ENCODE data around the gene RBM33.

The RBM33 gene

DNA sequence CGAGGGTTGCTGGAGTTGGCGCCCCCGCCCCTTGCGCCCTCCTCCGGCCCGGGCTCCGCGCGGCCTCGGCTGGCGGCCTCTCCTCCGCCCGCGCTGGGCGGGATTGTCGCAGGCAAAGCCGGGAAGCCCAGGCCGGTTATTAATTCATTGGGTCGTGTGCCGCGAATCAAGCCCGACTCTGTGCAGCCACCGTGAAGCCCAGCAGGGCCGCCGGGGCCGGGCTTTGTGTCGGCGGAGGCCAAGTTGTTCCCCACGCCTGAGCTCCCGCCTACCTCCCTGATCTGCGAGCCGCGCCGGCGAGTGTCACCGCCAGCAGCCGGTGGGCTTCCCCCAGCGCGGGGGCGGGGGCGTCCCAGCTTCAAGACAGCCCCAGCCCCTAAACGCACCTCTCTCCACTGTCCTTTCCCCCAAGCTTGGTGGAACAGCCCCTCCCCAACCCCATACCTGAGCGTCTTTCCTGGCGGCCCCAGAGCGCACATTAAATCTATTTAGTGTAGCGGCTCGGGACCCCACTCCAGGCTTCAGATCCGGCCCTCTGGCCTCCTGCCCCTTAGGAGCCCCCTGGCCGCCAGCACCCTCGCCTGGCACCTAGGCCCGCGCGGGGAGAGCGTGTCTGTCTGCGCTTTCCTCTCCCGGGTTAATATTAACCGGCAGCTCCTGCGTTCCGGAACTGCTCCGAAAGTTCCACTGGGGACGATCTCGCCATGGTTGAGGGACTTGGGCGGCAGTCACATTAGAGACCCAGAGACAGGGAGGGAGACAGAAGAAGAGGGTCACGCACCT, 164.3 kb downstream of the RBM33 start:
- Histone ChIP-seq H3K4me3 (ENCODE audit: low read length) (peak overlapping the region; percentile 47), H3K4me1 (ENCODE audit: control insufficient read depth, insufficient read depth, low read length) (peaks cover 20% of the 10 kb centered on the region), H3K9ac (ENCODE audit: low read length) (no peak overlapping the region), H3K36me3 (ENCODE audit: control insufficient read depth, insufficient read depth, low read length, severe bottlenecking) (no peaks in the 10 kb centered on the region), H3K9me3 (ENCODE audit: control insufficient read depth, low read length) (no peaks in the 10 kb centered on the region), H3K27me3 (replicated peaks; ENCODE audit: control insufficient read depth, insufficient read depth, low read length) (peaks cover 56% of the 10 kb centered on the region)
- DNase-seq (ENCODE audit: low read depth), result no peak

DNA sequence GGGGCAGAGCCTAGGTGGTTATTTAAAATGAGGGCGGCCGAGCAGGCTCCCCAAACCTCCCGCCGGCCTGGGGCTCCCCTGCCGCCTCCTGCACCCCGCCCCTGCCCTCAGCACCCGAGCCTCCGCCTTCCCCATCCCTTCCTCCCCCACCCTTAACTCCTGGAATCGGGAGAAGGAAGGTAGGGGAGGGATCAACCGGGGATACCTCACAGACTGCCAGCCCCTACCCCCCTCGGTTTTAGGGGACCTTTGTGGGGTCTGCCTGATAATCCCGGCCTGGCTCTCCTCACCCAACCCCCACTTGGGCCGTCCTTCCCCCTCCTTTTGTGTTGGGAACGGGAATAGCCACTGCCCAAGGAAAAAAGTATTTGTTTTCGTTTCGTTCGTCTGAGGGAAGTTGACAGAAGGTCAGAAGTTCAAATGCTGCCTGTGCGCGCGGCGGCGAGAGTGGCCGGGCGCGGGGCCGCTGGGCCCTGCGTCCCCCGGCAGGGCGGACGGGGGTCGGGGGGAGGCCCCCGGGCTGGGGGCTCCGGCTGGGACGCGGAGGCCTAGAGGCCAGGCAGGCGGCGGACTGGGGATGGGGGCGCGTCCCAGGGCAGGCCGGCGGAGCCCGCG, 165.0 kb downstream of the RBM33 start:
- H3K9me3 ChIP-seq (ENCODE audit: control insufficient read depth, low read length), result no peaks in the 10 kb centered on the region
- no peak for DNase-seq (ENCODE audit: low read depth)
- no peak overlapping the region for H3K9ac ChIP-seq (ENCODE audit: low read length)
- H3K4me1 ChIP-seq (ENCODE audit: control insufficient read depth, insufficient read depth, low read length), result peaks cover 20% of the 10 kb centered on the region
- H3K36me3 ChIP-seq (ENCODE audit: control insufficient read depth, insufficient read depth, low read length, severe bottlenecking), result no peaks in the 10 kb centered on the region
- peaks cover 61% of the 10 kb centered on the region for H3K27me3 ChIP-seq (replicated peaks; ENCODE audit: control insufficient read depth, insufficient read depth, low read length)
- peak overlapping the region; percentile 47 for H3K4me3 ChIP-seq (ENCODE audit: low read length)

DNA sequence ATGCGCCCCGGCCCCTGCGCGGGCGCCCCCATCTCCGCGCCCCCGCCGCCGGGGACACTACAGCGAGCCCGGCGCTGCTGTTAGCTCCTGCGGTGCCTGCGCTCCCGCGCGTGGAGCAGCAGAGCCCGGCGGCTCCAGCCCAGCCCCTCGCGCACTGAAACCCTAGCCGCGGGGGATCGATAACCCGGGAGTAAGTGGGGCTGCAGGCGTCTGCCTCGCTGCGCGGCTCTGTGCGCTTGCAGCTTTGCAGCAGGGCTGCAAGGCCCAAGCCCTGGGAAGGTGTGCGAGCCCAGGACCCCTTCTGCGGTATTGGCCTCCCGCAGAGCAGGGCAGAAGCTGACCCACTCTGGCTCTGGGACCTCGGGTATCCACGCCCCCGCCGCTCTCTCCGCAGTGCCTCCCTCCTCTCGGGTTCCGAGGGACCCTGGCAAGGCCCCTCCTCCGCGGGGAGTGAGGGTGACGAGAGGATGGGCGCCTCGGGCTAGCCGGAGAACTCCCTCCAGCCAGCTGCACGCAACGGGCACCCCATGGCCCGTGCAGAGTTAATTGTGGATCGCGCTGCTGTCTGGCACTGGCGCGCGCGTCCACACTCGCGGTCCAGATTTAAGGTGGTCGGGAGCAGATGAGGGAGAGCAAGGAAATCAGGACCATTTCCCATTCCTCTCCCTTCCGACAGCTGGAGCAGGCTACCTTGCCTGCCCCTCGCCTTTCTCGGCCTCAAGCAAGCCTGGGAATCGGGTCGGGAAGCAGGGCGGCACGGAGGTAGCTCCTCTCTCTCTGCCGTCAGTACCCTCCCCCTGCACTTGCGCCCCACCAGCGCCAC, 165.7 kb downstream of the RBM33 start:
- Histone ChIP-seq H3K4me1 (ENCODE audit: control insufficient read depth, insufficient read depth, low read length) (peaks cover 20% of the 10 kb centered on the region), H3K9ac (ENCODE audit: low read length) (no peak overlapping the region), H3K27me3 (replicated peaks; ENCODE audit: control insufficient read depth, insufficient read depth, low read length) (peaks cover 61% of the 10 kb centered on the region), H3K4me3 (ENCODE audit: low read length) (no peak overlapping the region), H3K9me3 (ENCODE audit: control insufficient read depth, low read length) (no peaks in the 10 kb centered on the region), H3K36me3 (ENCODE audit: control insufficient read depth, insufficient read depth, low read length, severe bottlenecking) (no peaks in the 10 kb centered on the region)
- DNase-seq (ENCODE audit: low read depth), result no peak

DNA sequence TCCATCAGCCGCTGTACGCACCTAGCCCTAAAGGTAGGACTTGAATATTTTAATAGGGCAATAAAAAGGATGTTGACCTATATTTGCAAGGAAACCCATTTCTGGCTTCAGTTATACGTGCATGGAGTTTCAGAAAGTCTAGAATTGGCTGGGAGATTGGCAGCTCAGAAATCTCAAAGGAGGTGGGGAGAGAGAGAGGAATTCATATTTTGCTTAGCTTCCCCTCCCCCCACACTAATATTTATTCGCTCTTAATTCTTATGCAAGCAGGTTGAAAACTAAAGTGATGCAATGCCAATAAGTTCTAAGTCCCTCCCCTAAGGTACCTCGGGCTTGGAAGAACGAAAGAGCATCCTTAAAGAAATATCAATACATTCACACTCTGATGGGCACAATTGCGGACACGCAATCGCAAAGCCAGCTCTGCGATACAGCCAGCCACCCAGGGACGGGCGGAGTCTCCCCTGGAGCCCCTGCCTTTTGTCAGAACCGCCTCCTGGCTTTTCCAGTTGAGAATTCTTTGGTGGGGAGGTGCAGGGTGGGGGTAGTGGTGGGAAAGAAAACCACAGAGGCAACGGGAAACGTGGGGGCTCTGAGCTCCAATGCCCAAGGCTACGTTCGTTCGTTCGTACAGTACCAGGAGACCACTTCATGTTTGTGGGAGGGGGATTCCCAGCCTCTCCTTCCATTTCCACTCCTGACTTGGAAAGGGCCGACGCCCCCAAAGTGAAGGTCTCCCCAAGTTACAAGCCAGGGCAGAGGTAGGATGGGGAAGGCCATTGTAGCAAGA, 166.5 kb downstream of the RBM33 start:
- H3K4me1 ChIP-seq (ENCODE audit: control insufficient read depth, insufficient read depth, low read length), result peaks cover 13% of the 10 kb centered on the region
- no peak for DNase-seq (ENCODE audit: low read depth)
- peaks cover 65% of the 10 kb centered on the region for H3K27me3 ChIP-seq (replicated peaks; ENCODE audit: control insufficient read depth, insufficient read depth, low read length)
- H3K9me3 ChIP-seq (ENCODE audit: control insufficient read depth, low read length), result no peaks in the 10 kb centered on the region
- H3K4me3 ChIP-seq (ENCODE audit: low read length), result no peak overlapping the region
- no peak overlapping the region for H3K9ac ChIP-seq (ENCODE audit: low read length)
- no peaks in the 10 kb centered on the region for H3K36me3 ChIP-seq (ENCODE audit: control insufficient read depth, insufficient read depth, low read length, severe bottlenecking)

DNA sequence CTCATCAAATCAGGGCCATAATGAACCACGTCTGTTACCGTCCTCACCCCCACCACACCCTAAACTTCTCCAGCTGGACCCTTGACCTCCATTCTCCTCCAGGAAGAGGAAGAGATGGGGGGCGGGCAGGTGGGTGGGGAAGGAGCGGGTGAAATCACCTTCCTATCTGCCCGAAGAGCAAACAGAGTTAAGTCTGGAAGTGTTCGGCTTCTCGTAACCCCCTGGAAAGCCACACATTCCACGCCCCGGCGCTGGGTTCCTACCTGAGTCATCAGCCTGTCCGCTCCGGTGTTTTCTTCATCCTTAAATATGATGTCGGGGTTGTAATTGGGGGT, 167.1 kb downstream of the RBM33 start:
- peaks cover 12% of the 10 kb centered on the region for H3K4me1 ChIP-seq (ENCODE audit: control insufficient read depth, insufficient read depth, low read length)
- H3K9me3 ChIP-seq (ENCODE audit: control insufficient read depth, low read length), result no peaks in the 10 kb centered on the region
- H3K9ac ChIP-seq (ENCODE audit: low read length), result no peak overlapping the region
- H3K36me3 ChIP-seq (ENCODE audit: control insufficient read depth, insufficient read depth, low read length, severe bottlenecking), result no peaks in the 10 kb centered on the region
- peak overlapping the region; percentile 65 for H3K4me3 ChIP-seq (ENCODE audit: low read length)
- peaks cover 63% of the 10 kb centered on the region for H3K27me3 ChIP-seq (replicated peaks; ENCODE audit: control insufficient read depth, insufficient read depth, low read length)
- DNase-seq (ENCODE audit: low read depth), result no peak

DNA sequence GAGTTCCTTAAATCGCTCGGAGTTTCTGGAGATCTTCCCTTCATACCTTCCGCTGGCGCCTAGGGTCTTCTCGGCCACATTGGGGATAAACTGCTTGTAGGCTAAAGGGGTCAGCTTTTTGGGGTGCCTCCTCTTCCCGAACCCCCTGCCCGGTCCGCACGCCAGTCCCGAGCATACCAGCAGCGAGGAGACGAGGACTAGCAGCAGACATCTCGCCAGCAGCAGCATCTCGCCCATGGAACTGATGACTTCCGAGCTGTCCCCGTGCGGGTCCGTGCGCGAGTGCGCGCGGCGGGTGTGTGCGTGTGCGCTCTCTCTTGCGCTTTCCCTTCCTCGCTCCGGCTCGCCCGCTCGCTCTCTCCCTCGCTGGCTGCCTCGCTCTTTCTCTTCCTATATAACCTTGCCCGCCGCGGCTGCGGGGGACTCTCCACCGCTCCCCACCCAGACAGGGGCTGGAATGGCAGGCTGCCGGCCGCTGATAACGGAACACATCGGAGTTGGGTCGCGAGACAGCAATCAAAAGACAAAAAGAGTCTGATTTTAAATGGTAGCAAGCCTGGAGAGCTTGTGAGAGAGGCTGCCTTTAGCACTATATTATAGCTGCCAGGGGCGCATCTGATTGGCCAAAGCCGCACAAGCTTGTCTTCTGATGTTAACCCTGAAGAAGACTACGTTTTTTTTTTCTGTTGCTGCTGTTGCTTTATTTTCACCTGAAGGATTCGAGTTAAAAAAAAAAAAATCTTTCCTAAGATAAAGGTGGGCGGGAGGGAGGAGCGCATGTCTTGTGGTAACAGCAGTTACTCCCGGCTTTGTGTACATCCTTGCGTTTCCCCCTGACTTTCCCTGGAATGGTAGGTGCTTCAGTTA, 167.7 kb downstream of the RBM33 start, which contains the start of gene SHH:
Gene SHH, minus strand, starts transcription at position 569 of the 867 bp plus-strand sequence. Its CDS starts 341 bp downstream, at position 228.
- Histone ChIP-seq H3K27me3 (replicated peaks; ENCODE audit: control insufficient read depth, insufficient read depth, low read length) (peaks cover 63% of the 10 kb centered on the region), H3K9me3 (ENCODE audit: control insufficient read depth, low read length) (no peaks in the 10 kb centered on the region), H3K4me3 (ENCODE audit: low read length) (peak within 1 kb of the TSS; percentile 65), H3K36me3 (ENCODE audit: control insufficient read depth, insufficient read depth, low read length, severe bottlenecking) (no peaks in the 10 kb centered on the region), H3K9ac (ENCODE audit: low read length) (no peak within 1 kb of the TSS), H3K4me1 (ENCODE audit: control insufficient read depth, insufficient read depth, low read length) (peaks cover 12% of the 10 kb centered on the region)
- DNase-seq (ENCODE audit: low read depth), result peak; percentile 58

DNA sequence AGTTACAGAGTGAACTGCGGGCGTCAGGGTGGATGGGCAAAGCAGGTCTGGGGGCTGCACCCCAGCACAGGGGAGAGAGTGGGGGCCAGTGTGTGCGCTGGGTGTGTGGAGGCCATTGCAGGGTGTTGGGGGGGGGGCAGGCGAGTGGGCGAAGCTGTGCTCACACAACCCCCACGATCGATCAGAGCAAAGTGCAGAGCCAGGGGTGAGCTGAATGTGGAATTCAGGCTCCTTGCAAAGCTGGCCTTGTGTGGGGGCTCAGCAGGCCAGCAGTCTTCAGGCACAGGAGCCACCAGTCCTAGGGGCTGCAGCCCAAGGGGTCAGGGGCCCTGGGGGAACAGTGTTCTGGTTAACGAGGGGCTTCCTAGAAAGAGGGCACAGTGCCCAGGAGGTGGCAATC, 168.7 kb downstream of the RBM33 start:
- no peak overlapping the region for H3K4me3 ChIP-seq (ENCODE audit: low read length)
- H3K4me1 ChIP-seq (ENCODE audit: control insufficient read depth, insufficient read depth, low read length), result peaks cover 9% of the 10 kb centered on the region
- DNase-seq (ENCODE audit: low read depth), result no peak
- no peaks in the 10 kb centered on the region for H3K9me3 ChIP-seq (ENCODE audit: control insufficient read depth, low read length)
- peaks cover 57% of the 10 kb centered on the region for H3K27me3 ChIP-seq (replicated peaks; ENCODE audit: control insufficient read depth, insufficient read depth, low read length)
- H3K9ac ChIP-seq (ENCODE audit: low read length), result no peak overlapping the region
- H3K36me3 ChIP-seq (ENCODE audit: control insufficient read depth, insufficient read depth, low read length, severe bottlenecking), result no peaks in the 10 kb centered on the region

DNA sequence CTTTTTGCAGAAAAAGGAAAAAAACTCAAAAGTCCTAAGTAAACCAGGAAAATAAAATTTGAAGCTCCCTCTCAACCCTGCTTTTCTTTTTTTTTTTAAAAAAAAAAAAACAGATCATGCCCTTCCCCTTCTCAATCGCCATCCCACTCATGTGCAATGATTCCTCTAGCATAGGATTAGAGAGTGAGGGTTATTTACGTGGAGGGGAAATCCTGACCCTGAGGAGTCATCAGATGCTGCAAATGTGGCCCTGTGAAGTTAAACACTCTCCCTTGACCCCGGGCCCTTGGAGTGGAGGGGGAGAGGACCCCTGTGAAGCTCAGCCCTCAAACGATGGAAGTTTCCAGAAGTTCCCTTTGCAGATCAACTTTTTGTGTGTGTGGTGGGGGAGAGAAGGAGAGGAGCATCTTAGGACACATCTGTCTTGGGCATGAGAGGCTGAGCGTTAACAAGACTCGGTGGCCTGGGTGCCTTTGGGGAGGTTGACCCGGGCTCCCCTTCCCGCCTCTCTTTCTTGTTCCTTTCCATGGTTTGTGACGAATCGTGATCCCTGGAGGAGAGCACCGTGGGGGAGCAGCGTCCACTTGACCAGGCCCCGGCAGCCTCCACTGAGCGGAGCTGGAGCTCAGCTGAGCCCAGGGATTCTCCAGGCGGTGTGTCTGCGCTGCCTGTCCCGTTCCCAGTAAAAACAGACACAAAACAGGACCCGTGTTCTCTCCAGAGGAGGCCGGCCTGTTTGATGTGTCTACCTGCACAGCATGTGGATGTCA, 169.3 kb downstream of the RBM33 start:
- DNase-seq (ENCODE audit: low read depth), result no peak
- Histone ChIP-seq H3K4me3 (ENCODE audit: low read length) (no peak overlapping the region), H3K9me3 (ENCODE audit: control insufficient read depth, low read length) (no peaks in the 10 kb centered on the region), H3K27me3 (replicated peaks; ENCODE audit: control insufficient read depth, insufficient read depth, low read length) (peaks cover 56% of the 10 kb centered on the region), H3K36me3 (ENCODE audit: control insufficient read depth, insufficient read depth, low read length, severe bottlenecking) (no peaks in the 10 kb centered on the region), H3K9ac (ENCODE audit: low read length) (no peak overlapping the region), H3K4me1 (ENCODE audit: control insufficient read depth, insufficient read depth, low read length) (peaks cover 9% of the 10 kb centered on the region)

DNA sequence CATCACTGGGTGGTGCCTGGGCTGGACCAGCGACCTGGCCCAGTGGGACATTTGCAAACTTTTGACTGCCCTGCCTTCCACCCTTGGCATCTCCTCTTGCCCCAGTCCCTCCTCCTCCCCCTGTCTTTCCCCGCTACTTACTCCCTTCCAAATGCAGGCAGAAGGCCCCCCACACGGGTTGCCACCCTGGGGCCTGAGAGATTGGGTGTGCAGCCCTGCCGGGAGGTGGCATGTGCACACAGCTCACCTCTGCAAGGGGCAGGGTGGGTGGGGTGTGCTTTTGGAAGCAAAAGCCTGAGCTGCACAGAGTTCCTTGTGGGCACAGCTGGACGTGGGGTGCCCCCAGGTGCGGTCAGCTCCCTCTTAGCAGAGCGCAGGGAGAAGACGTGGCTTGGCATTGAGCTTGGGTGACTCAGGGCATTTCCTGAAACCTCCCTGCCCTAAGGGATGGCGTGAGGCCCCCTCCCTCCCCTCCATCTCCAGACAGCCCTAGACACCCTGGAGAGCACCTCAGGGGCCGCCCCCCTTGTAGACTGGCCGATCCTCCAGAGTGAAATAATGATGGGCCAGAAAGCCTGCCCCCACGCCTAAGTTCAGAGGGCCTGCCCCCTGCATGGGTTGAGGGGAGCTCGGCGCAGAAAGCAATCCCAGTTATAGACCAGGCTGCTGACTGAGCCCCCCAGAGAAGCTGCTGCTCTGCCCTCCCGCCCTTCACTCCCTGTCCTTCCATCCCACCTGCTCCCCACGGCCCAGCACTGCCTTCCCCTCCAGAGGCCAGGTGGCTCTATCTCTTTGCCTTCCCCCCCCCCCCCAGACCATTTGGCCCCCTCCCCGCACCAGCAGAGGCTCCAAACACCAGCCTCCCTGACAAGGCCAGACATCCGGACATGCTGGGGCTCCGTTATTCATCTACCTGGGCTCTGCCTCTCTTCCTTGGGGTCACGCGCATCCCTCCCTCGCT, 170.1 kb downstream of the RBM33 start:
- no peak for DNase-seq (ENCODE audit: low read depth)

More for the DNA sequence above, 170.1 kb downstream of the RBM33 start:
- no peak overlapping the region for H3K4me3 ChIP-seq (ENCODE audit: low read length)
- no peak overlapping the region for H3K9ac ChIP-seq (ENCODE audit: low read length)
- peaks cover 9% of the 10 kb centered on the region for H3K4me1 ChIP-seq (ENCODE audit: control insufficient read depth, insufficient read depth, low read length)
- H3K27me3 ChIP-seq (replicated peaks; ENCODE audit: control insufficient read depth, insufficient read depth, low read length), result peaks cover 62% of the 10 kb centered on the region
- H3K9me3 ChIP-seq (ENCODE audit: control insufficient read depth, low read length), result no peaks in the 10 kb centered on the region
- no peaks in the 10 kb centered on the region for H3K36me3 ChIP-seq (ENCODE audit: control insufficient read depth, insufficient read depth, low read length, severe bottlenecking)

Data from adipocyte (in vitro differentiated cells).